ENCODE measurements around the gene HFM1. TPM values are rescaled to one million over a fixed set of nuclear protein-coding genes. Genes with fewer than 3 reads are reported as not detected.

Gene HFM1
- polyA plus RNA-seq, 1 of the 3 experiments (the other 2 are of a cell fraction) = 0.10 TPM

- Histone ChIP-seq H3K79me2 (ENCODE audit: insufficient read depth) (no peaks in the 10 kb centered on the region), H3K9me3 (no peaks in the 10 kb centered on the region), H2AFZ (ENCODE audit: low read depth) (no peak overlapping the region), H4K20me1 (ENCODE audit: insufficient read depth) (no peaks in the 10 kb centered on the region), H3K4me1 (ENCODE audit: control insufficient read depth in 1 of 2, insufficient read depth in 2 of 2, low read depth in 1 of 2, low read length in 1 of 2) (no peaks in the 10 kb centered on the region), H3K27me3 (ENCODE audit: insufficient read depth) (no peaks in the 10 kb centered on the region), H3F3A (replicated peaks; ENCODE audit: insufficient read depth) (no peaks in the 10 kb centered on the region), H3K9ac (no peak overlapping the region), H3K4me3 (ENCODE audit: low read depth in 2 of 2, low read length in 1 of 2) (no peak overlapping the region), H3K4me2 (no peak overlapping the region), H3K36me3 (replicated peaks in 1 of 2; ENCODE audit: control insufficient read depth in 1 of 2, insufficient read depth in 2 of 2, low read length in 1 of 2) (no peaks in the 10 kb centered on the region), H3K27ac (ENCODE audit: low read depth in 2 of 2, low read length in 1 of 2) (no peak overlapping the region), H3K9me2 (no peaks in the 10 kb centered on the region)
- DNase-seq = no peak
- CTCF ChIA-PET = no interaction called here
- POLR2A ChIA-PET = no interaction called here
- WGBS (ENCODE audit: low lambda C conversion rate) = 34% methylated on average over 2 of the region's 2 CpGs
- TF ChIP-seq RCOR1 (IDR thresholded peaks at IDR 0.05; ENCODE audit: low read length) (no peak), IRF3 (IDR thresholded peaks at IDR 0.05; ENCODE audit: low read depth, low read length) (no peak), TEAD4 (IDR thresholded peaks at IDR 0.05; ENCODE audit: borderline replicate concordance, insufficient read depth) (no peak), EP300 (IDR thresholded peaks at IDR 0.05; ENCODE audit: borderline replicate concordance in 1 of 2, low read depth in 1 of 2, low read length in 1 of 2) (no peak), USF1 (IDR thresholded peaks at IDR 0.05; ENCODE audit: borderline replicate concordance, low read depth) (no peak), MXI1 (IDR thresholded peaks at IDR 0.05; ENCODE audit: low read depth, low read length) (no peak), NFIC (IDR thresholded peaks at IDR 0.05; ENCODE audit: borderline replicate concordance) (no peak), FOXM1 (IDR thresholded peaks at IDR 0.05; ENCODE audit: low read depth) (no peak), JUND (IDR thresholded peaks at IDR 0.05) (no peak), RFX5 (IDR thresholded peaks at IDR 0.05; ENCODE audit: low read length) (no peak), POLR2AphosphoS5 (IDR thresholded peaks at IDR 0.05; ENCODE audit: low read depth, low read length) (no peak), ZBTB33 (IDR thresholded peaks at IDR 0.05; ENCODE audit: borderline replicate concordance, low read depth) (no peak), SMC3 (IDR thresholded peaks at IDR 0.05; ENCODE audit: low read depth, low read length) (no peak), YY1 (IDR thresholded peaks at IDR 0.05; ENCODE audit: low read depth) (no peak)
- TF ChIP-seq, protein P1, sequence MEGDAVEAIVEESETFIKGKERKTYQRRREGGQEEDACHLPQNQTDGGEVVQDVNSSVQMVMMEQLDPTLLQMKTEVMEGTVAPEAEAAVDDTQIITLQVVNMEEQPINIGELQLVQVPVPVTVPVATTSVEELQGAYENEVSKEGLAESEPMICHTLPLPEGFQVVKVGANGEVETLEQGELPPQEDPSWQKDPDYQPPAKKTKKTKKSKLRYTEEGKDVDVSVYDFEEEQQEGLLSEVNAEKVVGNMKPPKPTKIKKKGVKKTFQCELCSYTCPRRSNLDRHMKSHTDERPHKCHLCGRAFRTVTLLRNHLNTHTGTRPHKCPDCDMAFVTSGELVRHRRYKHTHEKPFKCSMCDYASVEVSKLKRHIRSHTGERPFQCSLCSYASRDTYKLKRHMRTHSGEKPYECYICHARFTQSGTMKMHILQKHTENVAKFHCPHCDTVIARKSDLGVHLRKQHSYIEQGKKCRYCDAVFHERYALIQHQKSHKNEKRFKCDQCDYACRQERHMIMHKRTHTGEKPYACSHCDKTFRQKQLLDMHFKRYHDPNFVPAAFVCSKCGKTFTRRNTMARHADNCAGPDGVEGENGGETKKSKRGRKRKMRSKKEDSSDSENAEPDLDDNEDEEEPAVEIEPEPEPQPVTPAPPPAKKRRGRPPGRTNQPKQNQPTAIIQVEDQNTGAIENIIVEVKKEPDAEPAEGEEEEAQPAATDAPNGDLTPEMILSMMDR (IDR thresholded peaks at IDR 0.05) = no peak
- TF ChIP-seq, protein P2, sequence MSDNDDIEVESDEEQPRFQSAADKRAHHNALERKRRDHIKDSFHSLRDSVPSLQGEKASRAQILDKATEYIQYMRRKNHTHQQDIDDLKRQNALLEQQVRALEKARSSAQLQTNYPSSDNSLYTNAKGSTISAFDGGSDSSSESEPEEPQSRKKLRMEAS (IDR thresholded peaks at IDR 0.05; ENCODE audit: low read depth) = no peak
Observed at GRCh38 chr1:91325456-91325855, 79.2 kb downstream of the HFM1 start.
